T-helper 22 cell (primary cell): ENCODE data around the gene PADI4.

Source experiments
- DNase-seq: peaks from one replicate; pipeline ENCODE4 v3.0.0-alpha.2; 2020; ENCODE audit warnings: low read depth

The PADI4 gene, protein sequence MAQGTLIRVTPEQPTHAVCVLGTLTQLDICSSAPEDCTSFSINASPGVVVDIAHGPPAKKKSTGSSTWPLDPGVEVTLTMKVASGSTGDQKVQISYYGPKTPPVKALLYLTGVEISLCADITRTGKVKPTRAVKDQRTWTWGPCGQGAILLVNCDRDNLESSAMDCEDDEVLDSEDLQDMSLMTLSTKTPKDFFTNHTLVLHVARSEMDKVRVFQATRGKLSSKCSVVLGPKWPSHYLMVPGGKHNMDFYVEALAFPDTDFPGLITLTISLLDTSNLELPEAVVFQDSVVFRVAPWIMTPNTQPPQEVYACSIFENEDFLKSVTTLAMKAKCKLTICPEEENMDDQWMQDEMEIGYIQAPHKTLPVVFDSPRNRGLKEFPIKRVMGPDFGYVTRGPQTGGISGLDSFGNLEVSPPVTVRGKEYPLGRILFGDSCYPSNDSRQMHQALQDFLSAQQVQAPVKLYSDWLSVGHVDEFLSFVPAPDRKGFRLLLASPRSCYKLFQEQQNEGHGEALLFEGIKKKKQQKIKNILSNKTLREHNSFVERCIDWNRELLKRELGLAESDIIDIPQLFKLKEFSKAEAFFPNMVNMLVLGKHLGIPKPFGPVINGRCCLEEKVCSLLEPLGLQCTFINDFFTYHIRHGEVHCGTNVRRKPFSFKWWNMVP

DNA sequence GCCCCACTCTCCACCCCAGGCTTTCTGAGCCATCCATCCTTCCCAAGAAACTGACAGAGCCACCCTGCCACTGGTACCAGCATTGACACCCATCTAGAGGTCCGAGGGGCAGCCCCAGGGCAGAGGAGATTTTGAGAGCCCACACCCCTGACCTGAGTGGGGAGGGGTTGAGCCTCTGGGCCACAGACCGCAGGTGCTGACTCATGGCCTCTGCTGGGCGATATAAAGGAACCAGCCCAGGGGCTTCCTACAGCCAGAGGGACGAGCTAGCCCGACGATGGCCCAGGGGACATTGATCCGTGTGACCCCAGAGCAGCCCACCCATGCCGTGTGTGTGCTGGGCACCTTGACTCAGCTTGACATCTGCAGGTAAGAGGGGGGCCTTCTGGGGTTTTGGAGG is at the start of gene PADI4:
Gene PADI4, plus strand, starts transcription at position 252 of the 400 bp plus-strand sequence. Its CDS starts 26 bp downstream, at position 278.
- DNase-seq: no peak

DNA sequence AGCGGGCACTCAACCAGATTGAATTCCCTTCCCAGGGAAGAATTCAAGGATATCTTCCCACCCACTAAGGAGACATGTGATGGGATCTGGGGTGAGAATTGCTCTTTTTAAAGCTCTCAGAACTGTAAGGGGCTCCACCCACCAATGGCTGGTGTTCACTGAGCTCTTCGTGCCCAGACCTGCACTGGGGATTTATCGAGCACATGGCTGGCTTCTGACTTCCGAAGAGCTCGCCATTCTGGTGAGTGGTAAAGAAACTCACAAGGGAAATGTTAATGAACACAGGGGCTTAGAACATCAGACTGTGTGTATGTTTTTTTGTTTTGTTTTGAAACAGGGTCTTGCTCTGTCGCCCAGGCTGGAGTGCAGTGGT is 49.3 kb upstream of the PADI4 start:
- no peak for DNase-seq

DNA sequence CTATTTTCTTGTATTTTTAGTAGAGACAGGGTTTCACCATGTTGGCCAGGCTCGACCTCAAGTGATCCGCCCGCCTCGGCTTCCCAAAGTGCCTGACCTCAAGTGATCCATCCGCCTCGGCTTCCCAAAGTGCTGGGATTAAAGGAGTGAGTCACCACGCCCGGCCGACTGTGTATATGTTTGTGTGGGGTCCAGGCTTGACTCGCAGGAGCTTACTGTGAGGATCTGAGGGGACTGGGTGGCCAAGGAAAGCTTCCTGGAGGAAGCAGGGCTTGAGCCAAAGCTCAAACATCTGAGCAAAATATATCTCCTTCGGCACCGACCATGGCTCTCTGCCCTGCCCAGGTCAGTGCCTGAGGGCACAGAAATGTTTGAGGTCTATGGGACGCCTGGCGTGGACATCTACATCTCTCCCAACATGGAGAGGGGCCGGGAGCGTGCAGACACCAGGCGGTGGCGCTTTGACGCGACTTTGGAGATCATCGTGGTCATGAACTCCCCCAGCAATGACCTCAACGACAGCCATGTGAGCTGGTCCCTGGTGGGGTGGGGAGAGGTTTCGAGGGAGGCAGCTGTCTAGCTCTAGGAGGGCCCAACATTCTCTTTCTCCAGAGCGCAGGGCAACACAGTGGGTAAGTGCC is 48.6 kb upstream of the PADI4 start:
- DNase-seq: no peak

DNA sequence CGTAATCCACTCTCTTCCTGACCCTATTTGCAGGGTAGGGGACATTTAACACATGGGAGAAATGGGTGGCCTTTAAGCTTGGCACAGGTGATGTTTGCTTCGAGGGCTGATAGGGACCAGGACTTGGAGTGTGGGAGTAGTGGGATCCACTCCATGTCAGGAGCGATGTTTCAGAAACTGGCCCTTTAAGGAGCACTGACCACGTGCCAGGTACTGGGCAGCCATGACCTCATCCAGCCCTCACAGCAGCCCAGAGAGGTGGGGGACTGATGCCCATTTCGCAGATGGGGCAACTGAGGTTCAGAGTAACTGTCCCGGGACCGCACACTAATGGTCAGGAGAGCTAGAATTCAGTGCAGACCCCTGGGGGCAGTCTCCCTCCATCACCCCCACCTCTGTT is 47.7 kb upstream of the PADI4 start:
- DNase-seq: no peak

DNA sequence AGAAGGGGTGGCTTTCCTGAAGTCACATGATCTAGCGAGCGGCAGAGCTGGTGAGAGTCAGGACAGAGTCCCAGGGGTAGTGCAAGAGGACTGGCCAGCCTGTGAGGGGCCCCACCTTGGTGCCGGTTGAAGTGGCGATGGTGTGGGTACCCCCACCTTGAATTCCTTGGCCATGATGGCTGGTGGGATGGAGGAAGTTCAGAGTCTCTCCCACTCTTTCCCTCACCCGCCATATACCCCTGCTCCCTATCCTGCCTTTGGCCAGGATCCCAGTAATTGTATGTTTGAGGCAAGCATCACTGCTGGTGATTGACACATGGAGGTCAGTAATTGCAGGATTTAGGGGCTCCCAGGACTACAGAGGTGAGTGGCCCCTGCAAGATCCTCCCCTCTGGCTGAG is 47.3 kb upstream of the PADI4 start:
- no peak for DNase-seq

DNA sequence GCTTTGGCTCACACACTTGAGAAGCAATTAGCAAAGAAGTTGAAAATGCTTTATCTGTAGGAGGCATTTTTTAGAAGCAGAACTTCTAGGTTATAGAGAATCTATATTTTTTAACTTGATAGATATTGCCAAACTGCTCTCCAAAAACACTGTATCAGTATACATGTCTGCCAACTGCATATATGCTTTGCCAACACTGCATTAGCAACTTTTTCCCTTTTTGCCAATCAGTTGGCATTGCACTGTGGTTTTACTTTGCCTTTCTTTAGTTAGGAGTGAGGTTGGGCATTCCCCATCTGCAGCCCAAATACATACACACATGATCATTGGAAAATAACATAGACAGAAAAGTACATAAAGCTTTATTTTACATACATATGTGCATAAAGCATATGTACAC is 44.1 kb upstream of the PADI4 start:
- no peak for DNase-seq

DNA sequence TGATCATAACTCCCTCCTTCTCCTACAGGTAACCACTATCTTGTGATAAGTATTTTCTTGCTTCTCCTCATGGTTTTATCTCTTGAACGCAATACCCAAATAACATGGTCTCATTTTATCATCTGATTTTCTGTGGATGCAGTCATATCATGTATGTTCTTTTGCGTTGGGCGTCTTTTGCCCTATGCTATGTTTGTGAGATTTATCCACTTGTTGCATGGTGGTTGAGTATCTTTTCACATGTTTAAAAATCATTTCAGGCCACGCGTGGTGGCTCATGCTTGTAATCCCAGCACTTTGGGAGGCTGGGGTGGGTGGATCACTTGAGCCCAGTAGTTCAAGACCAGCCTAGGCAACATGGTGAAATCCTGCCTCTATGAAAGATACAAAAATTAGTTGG is 43.5 kb upstream of the PADI4 start:
- DNase-seq: no peak

DNA sequence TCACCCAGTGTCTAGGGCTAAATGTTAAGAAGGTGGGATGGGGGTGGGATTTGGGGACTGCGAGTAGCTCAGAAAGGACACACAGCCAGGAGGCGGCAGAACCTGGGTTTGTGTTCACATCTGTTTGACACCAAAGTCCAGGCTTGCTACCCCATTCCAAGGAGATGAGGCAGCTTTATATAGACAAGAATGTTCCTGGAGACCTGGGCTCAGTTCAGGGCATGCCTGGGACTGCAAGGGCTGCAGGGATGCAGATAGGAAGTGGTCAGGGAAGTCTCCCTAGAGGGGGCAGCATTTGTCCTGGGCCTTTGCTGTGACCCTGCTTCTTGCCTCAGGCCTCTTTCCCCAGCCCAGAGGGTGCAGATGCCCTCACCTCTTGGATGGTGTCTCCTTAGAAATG is 42.8 kb upstream of the PADI4 start:
- DNase-seq: no peak

DNA sequence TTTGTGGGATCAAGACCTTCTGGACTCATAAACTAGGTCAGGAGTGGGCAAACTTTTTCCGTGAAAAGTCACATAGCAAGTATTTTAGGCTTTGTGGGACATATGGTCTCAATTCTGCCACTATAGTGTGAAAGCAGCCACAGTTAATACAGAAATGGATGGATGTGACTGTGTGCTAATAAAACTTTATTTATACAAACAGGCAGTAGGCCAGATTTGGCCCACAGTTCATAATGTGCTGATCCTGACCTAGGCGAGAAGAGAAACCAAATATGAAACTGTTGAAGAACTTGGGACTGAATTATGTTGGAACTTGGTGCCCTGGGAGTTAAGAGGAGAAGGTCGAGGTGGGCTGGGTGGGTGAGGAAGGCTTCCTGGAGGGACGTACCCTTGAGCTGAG is 42.0 kb upstream of the PADI4 start:
- no peak for DNase-seq

DNA sequence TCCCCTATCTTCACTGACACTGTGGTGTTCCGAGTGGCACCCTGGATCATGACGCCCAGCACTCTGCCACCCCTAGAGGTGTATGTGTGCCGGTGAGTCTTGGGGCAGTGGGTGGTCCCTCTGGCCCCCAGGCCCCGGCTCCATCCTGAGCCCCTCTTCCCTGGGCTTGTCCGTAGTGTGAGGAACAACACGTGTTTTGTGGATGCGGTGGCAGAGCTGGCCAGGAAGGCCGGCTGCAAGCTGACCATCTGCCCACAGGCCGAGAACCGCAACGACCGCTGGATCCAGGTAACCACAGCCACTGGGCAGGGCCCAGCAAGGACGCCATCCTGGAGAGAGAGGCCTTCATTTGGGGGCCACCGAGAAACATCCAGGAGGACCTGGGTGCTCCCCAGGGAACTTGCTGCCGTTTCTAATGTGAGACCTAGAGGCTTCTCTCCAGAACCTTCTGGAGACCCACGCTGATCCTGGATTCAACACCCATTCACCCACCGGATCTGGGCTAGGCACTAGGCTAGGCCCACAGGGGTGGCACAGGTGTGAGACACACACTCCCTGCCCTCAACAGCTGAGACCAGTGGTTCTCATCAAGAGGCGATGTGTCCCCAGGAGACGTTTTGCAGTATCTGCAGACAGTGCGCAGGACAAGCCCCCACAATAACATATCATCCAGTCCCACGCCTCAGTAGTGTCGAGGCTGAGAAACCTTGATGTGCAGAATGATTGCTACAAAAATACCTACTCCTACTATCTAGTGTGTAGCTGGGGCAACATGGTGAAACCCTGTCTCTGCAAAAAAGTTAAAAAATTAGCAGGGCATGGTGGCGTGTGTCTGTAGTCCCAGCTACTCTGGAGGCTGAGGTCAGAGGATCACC is 36.9 kb upstream of the PADI4 start:
- DNase-seq: no peak

DNA sequence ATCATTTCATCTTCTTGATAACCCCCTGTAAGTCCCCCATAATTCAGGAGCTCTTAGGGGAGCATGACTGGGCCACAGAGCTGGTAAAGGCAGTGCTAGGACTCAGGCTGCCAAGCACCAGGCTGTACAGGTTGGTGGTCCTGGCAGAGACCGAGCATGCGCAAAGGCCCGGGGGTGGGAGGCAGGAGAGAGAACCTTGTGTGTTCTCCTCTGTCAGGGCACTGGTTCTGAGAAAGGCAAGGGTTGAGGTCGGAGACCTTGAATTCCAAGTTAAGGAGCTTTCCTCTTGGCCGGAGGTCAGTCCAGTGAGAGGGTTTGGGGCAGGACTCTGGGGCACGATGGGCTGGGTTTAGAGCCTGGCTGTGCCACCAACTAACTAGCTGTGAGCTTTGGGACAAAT is 35.9 kb upstream of the PADI4 start:
- no peak for DNase-seq

DNA sequence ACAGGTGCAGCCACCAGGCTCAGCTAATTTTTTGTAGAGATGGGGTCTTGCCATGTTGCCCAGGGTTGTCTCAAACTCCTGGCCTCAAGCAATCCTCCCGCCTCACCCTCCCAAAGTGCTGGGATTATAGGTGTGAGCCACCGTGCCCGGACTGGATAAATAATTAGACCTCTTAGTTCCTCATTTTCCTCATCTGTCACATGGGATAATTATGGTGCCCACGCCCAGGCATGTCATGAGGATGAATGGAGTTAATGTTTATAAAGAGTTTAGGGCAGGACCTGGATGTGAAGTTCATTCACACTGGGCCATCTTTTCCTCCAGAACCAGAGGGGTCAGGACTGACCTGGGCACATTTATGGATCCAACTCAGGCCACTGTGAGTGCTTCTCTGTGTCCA is 35.4 kb upstream of the PADI4 start:
- DNase-seq: no peak

DNA sequence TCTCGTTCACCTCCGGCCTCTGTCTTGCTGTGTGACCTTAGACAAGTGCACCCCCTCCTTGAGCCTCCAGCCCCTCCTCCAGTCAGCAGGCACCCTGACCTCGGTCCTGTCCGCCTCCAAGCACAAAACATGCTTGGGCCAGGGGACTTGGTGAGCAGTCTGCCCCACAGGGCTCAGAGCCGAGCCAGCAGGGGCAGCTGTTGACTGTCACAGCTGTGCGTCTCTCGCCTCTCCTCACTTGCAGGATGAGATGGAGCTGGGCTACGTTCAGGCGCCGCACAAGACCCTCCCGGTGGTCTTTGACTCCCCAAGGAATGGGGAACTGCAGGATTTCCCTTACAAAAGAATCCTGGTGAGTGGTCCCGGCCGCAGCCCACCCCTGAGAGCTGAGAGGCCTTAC is 34.9 kb upstream of the PADI4 start:
- no peak for DNase-seq

DNA sequence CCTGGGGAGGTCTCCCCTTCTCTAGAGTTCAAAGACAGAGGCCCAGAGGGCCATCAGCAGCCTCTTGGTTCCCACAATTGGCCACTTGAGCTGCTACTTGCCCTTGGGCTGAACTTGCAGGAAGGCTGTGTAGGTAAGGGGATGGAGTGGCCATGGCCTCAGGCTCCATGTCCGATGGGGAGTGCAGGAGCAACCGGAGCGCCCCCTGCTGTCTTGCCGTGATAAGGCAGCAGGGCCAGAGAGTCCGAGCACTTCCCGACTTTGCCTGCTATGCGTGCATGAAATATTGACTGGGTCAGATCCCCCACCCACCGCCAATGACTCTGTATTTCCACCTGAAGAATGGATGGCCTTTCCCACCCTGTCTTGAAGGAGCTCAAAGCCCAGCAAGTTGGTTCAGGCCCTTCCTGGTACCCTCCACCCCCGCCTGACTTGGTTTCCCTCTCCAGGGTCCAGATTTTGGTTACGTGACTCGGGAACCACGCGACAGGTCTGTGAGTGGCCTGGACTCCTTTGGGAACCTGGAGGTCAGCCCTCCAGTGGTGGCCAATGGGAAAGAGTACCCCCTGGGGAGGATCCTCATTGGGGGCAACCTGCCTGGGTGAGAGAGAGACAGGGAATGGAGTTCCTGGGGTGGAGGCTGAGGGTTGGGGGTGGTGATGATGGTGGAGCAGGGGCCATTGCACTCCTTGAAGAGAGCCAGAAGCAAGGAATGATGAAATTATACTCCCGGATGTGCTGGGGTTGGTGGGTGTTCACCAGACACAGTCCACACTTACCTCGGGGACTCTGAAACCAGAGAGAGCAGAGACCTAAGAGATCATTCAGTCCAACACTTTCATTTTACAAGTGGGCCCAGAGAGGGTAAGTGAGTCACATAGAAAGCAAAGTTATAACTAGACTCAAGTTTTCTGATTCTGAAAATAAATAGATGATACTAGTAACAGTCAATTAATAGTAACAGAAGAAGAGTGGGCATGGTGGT is 33.5 kb upstream of the PADI4 start:
- no peak for DNase-seq

DNA sequence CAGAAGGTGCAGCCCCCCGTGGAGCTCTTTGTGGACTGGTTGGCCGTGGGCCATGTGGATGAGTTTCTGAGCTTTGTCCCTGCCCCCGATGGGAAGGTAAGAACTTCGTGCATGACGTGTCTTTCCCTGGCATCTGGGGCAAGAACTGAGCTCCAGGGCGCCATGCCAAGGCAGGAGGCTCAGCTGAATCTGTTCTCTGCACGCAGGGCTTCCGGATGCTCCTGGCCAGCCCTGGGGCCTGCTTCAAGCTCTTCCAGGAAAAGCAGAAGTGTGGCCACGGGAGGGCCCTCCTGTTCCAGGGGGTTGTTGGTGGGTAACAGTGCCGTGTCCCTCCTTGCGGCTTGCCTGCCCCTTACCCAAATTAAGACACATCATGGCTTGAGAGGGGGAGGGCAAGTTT is 31.4 kb upstream of the PADI4 start:
- DNase-seq: no peak

DNA sequence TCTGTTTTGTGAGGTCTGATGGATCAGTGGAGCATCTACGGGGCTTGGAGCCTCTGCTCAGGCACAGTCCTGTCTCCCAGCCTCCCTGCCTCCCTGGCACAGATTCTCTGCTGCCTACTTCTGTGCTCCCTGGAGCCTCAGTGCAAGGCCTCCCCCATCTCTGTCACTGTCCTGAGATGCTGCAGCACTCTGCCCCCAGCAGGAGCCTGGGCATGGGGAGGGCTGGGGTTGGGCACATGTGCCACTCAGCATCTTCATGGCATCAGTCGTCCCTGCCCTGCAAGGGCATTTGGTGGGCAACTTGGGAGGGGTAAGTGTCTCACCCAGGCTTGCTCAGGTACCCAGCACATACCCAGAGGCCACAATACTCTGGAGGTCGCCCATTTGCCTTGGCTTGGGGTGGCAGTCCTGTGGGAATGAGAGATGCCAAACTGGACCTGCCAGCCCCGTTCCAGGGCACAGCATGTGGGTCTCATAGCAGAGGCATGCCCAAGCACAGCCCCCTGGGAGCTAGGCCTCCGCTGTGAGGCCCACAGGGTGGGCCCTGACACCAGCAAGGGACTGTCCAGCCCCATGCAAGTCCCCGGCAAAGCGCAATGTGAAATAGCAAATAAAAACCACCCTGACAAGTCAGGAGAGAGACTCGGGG is 30.4 kb upstream of the PADI4 start:
- DNase-seq: no peak

DNA sequence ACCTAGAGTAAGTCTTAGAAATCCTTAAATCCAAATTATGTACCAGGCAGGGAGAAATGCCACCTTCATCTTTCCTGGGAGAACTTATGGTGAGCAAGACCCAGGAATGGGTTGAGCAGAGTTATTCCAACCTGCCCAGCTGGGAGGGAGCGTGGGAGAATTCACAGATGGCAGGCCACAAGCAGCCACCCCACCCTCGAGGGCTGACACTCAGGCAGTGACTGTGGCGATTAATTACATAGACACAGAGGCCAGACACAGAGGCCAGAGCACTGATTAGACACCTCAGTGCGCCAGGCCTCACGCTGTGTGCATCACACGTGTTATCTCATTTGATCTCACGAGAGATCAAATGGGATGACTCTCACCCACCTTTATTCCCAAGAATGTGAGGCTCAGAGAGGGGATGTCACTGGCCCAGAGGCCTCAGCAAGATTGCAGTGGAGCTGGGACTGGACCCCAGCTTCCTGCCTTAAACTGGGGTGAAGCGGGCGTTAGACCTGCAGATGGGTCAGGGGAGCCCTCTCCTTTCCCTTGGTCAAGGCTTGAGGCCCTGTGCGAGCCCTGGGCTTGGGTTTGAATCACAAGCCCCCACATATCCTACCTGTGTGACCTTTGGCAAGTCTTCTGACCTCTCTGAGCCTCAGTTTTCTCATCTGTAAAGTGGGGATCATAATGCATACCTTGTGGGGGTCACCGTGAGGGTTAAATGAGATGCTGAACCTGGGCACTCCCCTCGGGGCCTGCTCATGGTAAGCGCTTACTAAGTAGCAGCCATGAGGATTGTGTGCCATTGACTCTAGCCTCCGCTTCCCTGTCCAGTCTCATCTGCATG is 28.8 kb upstream of the PADI4 start:
- DNase-seq: no peak

DNA sequence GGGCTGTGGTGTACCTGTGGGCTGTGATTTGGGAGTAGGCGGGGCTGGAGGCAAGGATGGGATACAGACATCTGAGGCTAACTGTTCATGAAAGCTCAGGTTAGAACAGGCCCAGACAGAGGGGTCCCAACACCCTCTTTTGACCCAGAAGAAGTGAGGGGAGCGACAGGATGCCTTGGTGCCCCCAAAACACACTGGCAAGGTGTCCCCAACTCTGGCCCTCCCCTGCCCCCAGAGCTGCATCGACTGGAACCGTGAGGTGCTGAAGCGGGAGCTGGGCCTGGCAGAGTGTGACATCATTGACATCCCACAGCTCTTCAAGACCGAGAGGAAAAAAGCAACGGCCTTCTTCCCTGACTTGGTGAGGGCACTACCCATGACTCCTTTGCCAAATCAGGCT is 27.6 kb upstream of the PADI4 start:
- no peak for DNase-seq

DNA sequence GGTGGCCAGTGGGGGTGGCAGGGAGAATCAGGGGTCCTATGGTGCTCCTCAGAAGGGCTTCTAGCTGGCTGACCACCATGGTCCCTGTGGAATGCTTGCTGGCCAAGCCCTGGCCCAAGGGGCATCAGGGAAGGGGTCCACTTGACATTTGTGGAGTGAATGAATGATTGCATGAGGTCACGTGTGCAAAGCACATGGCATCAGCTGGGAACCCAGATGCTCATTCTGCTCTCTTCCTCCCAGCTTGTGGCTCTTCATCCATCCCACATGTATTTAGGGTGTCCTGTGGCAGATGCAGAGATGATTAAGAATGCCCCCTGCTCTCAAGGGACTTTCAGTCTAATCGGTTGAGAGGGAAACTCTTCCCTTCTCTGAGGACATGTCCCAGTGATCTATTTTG is 27.1 kb upstream of the PADI4 start:
- DNase-seq: no peak

DNA sequence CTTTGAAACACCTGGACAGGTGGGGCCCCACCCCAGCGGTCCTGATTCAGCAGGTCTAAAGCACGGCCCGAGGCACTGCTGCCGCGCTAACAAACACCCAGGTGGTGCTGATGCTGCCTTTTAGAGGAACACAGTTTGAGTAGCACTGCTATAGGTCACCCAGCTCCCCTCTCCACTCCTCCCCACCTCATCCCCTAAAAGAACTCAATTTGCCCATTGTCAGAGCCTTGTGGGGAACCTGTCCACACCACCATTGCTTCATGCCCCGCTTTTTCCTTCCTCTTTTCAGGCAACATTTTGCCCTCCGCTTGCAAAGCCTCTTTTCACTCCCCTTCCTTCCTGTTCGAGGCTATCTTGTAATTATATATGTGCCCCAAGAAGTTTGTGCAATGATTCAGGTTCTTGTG is 26.2 kb upstream of the PADI4 start:
- DNase-seq: no peak
